ENCODE data around the gene NTM.

GRCh38 chr11:131658952-131659351 is 288.5 kb downstream of the NTM start:
- no peak for TF ChIP-seq POLR2A (IDR thresholded peaks at IDR 0.05)
- no peak for TF ChIP-seq CTCF (IDR thresholded peaks at IDR 0.05)

All from breast epithelium (tissue), 3 donors.